HG02678 (cell line): Measurements from ENCODE around the gene CAMTA1.
"Not testable (repeated sequence)": the region's sequence is repeated elsewhere in the genome, so short reads cannot be mapped to it uniquely, and the experiment has no call there.

Experiments
- ATAC-seq: cut with Tn5 transposase; IDR thresholded peaks from one replicate; pipeline ENCODE4 v1.9.1; 2021; ENCODE audit warnings: mild to moderate bottlenecking, moderate library complexity; ENCODE audit not compliant: unreplicated experiment

The CAMTA1 gene

DNA sequence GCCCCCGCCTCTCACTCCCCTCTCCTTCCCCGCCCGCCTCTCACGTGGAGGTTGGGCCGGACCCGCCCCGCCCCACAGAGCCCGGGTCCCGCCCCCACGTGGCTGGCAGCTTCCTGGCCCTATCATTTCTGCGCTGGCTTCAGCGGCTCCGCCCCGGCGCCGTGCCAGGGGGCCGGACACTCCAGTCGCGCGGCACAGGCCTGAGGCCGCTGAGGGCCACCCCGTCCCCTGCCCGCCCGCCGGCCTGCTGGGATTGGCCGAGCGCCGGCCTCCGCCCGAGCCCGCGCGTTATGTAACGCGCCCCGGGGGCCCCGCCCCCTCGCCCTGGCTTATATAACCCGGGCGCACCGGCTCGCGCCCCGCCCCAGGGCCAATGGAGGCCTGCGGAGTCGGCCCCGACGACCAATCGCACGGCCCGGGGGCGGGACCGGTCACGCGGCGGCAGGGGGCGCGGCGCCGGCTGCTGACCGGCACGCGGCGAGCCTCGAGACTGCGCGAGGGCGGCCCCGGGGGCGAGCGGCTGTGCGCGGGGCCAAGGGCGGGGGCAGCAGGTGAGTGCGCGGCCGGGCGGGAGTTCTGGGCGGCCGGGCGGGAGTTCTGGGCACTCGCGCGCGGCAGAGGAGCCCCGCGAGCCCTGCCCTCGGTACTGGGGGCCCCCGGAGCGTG, 998.7 kb downstream of the CAMTA1 start, which contains the start of gene PER3:
PER3 (plus strand) TSS at position 466 of the 666 bp plus-strand sequence. CDS start 587 bp downstream, outside the sequence.
- ATAC-seq = peak; percentile 93

DNA sequence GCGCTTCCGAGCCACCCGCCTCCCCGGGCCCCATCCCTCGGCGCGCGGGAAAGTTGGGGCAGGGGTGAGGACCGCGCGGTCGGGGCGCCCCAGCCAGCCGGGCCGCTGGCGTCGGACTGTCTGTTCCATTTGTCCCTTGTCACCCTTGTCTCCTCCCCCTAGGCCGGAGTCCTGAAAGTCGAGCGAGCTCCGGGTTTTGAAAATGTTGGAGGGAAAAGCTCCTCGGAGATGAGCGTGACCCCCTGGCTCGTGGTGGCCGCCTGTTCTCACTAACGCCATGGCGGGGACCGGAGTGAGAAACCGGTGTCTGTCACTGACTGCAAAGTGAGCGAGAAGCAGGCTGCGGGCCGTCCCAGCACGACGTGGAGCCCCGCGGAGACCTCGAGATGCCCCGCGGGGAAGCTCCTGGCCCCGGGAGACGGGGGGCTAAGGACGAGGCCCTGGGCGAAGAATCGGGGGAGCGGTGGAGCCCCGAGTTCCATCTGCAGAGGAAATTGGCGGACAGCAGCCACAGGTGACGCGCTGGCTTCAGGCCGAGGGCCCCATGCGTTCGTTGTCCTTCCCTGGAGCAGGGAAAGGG, 999.3 kb downstream of the CAMTA1 start:
- no peak for ATAC-seq

DNA sequence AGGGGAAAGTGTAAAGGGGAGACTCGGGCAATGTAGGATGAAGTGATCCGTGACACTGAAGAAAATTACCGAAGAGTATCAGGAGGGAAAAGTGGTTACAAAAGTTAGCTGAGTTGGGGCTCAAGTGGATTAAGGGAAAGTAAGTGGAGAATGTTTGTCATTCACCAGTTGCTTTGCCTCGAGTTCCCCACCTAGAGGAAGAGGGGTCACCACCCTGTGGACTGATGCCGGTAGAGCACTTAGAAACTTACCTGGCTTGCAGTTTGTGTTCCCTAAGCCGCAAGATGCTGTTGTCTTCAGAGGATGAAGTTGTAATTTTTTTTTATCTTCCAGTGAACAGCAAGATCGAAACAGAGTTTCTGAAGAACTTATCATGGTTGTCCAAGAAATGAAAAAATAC, 999.9 kb downstream of the CAMTA1 start:
- ATAC-seq = no peak

DNA sequence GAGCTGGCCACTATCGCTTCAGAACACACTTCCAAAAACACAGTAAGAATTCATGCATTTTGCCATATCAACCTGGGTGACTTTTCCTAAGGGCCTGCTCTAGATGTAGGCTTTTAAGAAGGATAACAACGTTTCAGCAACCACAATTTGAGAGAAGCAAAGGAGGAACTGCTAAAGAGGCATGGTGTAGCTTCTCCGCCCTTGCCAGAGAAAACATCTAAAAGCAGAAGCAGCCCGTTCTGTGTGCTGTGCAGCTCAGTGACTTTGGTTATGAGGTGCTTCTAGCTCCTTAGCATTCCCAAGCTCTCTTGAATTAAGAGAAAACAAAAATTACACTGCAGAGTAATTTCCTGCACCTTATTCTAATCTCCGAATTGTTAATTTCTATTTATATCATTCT, 1001.5 kb downstream of the CAMTA1 start:
- no peak for ATAC-seq

DNA sequence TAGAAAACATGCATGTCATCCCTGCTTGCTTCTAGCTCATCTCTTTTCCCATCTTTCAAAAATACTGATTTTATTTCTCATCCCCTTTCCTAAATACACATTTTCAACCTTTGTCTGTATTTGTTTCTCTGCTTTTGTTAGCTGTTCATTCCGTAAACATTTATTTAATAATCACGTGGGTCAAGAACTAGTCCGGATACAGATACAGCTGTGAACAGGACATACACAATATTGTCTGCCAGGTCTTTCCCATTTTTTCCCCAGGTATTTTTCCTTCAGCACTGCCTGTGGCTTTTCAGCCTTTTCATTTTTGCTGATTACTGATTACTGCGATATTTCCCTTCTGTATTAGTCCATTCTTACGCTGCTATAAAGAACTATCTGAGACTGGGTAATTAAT, 1004.6 kb downstream of the CAMTA1 start:
- no peak for ATAC-seq

DNA sequence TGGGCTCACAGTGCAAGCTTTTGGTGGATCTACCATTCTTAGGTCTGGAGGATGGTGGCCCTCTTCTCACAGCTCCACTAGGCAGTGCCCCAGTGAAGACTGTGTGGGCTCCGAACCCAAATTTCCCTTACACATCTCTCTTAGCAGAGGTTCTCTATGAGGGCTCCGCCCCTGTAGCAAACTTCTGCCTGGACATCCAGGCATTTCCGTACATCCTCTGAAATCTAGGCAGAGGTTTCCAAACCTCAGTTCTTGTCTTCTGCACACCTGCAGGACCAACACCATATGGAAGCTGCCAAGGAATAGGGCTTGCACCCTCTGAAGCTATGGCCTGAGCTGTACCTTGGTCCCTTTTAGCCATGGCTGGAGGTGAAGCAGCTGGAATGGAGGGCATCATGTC, 1005.8 kb downstream of the CAMTA1 start:
- not testable (repeated sequence) for ATAC-seq

DNA sequence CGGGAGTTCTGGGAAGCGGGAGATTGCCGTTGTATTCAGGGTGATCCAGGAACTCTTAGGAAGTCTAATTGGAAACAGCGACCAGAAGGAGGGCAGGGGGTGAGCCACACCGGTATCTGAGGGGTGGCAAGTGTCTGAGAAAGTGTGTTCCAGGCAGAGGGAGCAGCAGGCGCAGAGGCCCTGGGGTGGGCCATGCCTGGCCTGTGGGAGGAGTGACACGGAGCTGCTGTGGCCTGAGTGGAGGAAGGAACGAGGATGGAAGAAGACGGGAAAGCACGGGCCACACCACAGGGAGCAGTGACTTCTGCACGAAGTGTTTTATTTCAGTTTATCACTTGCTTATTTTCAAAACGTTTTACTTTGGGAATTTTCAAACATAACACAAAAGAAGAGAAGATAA, 1010.2 kb downstream of the CAMTA1 start:
- no peak for ATAC-seq

DNA sequence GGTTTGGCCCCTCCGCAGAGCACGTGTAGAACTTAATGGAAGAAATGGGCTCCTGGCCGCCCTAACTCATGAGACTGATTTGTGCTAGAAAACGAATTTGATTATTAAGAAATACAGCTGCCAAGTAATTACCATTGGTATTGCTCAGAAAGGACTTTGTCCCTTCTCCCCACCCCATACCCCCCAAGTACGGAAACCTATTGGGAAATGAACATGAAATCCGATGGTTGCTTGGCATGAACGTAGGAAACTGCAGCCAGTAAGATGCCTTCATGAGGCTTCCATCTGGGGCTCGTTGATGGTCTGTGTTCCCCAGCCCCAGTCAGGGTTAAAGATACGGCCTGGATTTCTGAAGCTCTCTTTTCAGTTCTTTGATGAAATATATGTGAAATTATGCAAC, 1020.2 kb downstream of the CAMTA1 start:
- ATAC-seq = no peak

DNA sequence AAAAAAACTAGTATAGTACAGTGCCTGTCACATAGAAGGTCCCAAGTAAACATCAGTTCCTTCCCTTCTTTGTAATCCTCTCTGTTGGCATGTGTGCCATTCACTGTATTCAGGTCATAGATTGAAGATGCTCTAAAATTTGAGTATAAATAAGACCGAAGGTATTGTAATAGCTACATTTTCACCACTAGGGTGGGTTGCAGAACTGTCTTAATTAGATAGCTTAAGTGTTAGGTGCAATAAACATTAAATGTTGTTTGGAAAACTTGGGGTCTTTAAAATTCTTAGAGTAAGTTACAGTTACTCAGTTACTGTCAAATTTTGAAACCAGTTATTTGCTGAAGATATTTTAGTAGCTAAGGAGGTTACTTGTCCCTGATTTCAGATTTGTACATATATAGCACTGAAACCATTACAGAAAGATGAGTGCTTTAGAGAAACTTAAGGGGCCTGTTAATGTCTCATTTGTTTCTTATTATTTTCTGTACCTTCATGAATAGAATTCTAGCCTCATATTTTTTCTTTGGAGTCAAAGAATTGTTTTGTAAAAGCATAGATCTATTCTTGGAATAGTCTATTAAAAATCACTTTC, 1023.1 kb downstream of the CAMTA1 start:
- no peak for ATAC-seq

DNA sequence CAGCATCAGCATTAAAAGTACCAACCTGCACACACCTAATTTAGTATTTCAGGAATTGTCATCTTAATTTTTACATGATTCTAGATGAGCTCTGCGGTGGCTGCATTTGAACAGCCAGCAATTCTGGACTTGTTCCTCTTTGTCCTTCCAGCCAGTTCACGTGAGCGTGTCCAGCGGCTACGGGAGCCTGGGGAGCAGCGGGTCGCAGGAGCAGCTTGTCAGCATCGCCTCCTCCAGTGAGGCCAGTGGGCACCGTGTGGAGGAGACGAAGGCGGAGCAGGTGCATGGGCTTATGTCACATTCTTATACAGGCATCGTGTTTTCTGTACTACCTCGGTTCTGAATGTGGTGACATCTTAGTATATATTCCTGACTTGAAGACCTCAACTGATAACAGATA, 1024.5 kb downstream of the CAMTA1 start:
- ATAC-seq = no peak

DNA sequence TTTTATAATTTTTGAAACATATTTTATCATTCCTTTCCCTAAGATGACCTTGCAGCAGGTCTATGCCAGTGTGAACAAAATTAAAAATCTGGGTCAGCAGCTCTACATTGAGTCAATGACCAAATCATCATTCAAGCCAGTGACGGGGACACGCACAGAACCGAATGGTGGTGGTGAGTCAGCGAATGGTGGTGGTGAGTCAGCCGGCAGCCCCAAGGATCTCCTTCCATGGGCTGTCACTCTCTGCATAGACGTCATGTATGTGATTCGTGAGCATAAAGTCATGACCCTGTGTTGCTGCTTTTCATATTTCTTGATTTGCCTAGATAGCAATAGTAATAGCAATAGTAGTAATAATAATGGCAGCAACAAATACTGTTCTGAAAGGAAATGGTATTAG, 1025.1 kb downstream of the CAMTA1 start:
- no peak for ATAC-seq

DNA sequence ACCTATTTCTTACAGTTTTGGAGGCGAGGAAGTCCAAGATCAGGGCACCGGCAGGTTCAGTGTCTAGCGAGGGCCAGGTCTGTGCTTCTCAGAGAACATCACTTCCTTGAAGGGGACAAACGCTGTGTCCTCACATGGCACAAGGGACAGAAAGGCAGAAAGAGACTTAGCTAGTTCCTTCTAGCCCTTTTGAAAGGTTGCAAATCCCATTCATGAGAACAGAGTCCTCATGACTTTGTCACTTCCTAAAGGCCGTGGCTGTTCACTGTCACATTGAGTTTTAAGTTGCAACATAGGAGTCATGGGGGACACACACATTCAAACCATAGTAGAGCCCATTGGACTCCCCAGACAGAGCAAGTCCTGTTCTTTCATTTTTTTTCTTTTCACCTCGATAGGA, 1026.2 kb downstream of the CAMTA1 start:
- ATAC-seq = no peak

DNA sequence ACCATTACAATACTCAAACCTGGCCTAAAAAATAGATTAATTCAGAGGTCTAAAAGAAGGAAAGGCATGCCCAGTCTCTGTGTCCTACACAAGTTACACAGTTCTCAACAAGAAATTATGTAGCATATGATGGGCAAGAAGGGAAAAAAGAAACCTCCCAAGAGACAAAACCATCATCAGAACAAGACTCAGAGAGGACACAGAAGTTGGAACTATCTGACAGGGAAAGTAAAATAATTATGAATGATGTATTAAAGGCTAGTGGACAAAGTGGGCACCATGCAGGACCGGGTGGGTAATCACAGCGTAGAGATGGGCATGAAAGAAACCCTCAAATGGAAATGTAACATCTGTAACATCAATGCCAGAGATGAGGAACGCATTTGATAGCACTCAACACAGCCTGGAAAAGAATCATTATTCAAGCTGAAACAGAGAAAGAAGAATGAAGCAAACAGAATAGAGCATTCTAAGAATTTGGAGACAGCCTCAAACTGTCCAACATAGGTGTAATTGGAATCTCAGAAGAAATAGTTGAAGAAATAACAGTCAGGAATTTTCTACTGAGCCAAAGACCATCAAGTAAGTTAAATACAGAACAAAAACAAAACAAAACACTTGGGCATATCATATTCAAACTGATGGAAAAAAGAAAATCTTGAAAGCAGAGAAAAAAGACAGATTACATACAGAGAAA, 1028.6 kb downstream of the CAMTA1 start:
- no peak for ATAC-seq
